HL-60 (cell line): ENCODE data around the gene GPATCH4.

Source experiments
- CTCF ChIP-seq: IDR thresholded peaks from one replicate; pipeline ENCODE4 v1.5.1; 2011; ENCODE audit warnings: low read length, control low read depth, inconsistent platforms; ENCODE audit not compliant: insufficient read depth
- GABPA ChIP-seq: IDR thresholded peaks from 2 replicates; pipeline ENCODE4 v1.6.1; 2012; ENCODE audit warnings: low read depth
- POLR2AphosphoS5 ChIP-seq: IDR thresholded peaks from 2 replicates; pipeline ENCODE4 v1.6.1; 2012; ENCODE audit warnings: low read depth
- SPI1 ChIP-seq: IDR thresholded peaks from 2 replicates; pipeline ENCODE4 v1.6.1; 2012; ENCODE audit warnings: low read depth, mild to moderate bottlenecking, borderline replicate concordance
- TF ChIP-seq, protein P1 (sequence below): IDR thresholded peaks from 2 replicates; pipeline ENCODE4 v1.6.1; 2012; ENCODE audit warnings: low read depth; ENCODE audit not compliant: insufficient replicate concordance

- TF ChIP-seq CTCF (no peak), POLR2AphosphoS5 (no peak), GABPA (no peak), SPI1 (no peak)
- TF ChIP-seq, protein P1, sequence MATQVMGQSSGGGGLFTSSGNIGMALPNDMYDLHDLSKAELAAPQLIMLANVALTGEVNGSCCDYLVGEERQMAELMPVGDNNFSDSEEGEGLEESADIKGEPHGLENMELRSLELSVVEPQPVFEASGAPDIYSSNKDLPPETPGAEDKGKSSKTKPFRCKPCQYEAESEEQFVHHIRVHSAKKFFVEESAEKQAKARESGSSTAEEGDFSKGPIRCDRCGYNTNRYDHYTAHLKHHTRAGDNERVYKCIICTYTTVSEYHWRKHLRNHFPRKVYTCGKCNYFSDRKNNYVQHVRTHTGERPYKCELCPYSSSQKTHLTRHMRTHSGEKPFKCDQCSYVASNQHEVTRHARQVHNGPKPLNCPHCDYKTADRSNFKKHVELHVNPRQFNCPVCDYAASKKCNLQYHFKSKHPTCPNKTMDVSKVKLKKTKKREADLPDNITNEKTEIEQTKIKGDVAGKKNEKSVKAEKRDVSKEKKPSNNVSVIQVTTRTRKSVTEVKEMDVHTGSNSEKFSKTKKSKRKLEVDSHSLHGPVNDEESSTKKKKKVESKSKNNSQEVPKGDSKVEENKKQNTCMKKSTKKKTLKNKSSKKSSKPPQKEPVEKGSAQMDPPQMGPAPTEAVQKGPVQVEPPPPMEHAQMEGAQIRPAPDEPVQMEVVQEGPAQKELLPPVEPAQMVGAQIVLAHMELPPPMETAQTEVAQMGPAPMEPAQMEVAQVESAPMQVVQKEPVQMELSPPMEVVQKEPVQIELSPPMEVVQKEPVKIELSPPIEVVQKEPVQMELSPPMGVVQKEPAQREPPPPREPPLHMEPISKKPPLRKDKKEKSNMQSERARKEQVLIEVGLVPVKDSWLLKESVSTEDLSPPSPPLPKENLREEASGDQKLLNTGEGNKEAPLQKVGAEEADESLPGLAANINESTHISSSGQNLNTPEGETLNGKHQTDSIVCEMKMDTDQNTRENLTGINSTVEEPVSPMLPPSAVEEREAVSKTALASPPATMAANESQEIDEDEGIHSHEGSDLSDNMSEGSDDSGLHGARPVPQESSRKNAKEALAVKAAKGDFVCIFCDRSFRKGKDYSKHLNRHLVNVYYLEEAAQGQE, result no peak
These were observed 4.9 kb downstream of the GPATCH4 start for GRCh38 chr1:156596426-156596825.
